ENCODE data around the gene ZNF444. TPM values are rescaled to one million over a fixed set of nuclear protein-coding genes. Genes with fewer than 3 reads are reported as not detected.
A peak's percentile ranks its signal among the peaks of the same experiment; 100 is the strongest.

Gene ZNF444
- total and polyA plus RNA-seq, 2 donors (not counting 1 experiment from before 2014, with no cell fraction given) = 24.1 to 37.7 TPM

DNA sequence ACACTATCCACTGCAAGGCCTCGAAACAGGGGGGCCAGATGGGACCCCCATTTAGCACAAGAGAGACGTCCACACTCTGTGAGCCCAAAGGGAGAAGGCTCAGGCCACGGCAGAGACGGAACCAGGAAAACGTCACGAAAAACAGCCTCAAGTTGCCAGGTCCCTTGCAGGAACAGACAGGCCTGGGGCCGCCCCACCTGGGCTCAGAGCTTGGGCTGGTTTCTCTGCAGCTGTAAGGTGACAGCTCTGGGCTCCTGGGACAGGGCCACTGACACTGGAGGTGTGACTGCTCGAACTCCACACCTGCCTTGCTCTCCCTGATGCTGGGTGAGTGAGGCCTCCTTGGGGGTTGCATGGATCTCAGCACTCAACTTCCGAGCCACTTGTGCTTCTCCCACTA, 23.2 kb upstream of the ZNF444 start:
- intact Hi-C loops (cut with micrococcal nuclease) = no loop called here
- Histone ChIP-seq H3K4me1 (ENCODE audit: control insufficient read depth in 2 of 2, insufficient read depth in 2 of 2, low read length in 2 of 2) (peaks cover 39 to 55% of the 10 kb centered on the region in 2 donors), H3K79me2 (ENCODE audit: control insufficient read depth, insufficient read depth, low read length) (peaks cover 80% of the 10 kb centered on the region), H3K36me3 (replicated peaks in 1 of 2; ENCODE audit: control extremely low read depth in 1 of 2, control insufficient read depth in 1 of 2, extremely low read depth in 1 of 2, insufficient read depth in 2 of 2, low read length in 1 of 2) (peaks cover 0 to 18% of the 10 kb centered on the region in 2 experiments), H3K27ac (ENCODE audit: low read length in 2 of 2) (no peak overlapping the region), H3K9me3 (ENCODE audit: control extremely low read depth in 1 of 3, control insufficient read depth in 2 of 3, insufficient read depth in 1 of 3, low read length in 2 of 3) (no peaks in the 10 kb centered on the region), H4K20me1 (ENCODE audit: control insufficient read depth, insufficient read depth, low read length, poor library complexity, severe bottlenecking) (peaks cover 62% of the 10 kb centered on the region), H3K4me3 (ENCODE audit: control extremely low read depth in 1 of 5, extremely low read depth in 1 of 5, insufficient read depth in 1 of 5, low read depth in 2 of 5, low read length in 4 of 5) (no peak overlapping the region), H3K4me2 (replicated peaks; ENCODE audit: low read depth, low read length, poor library complexity, severe bottlenecking) (no peak overlapping the region), H2AFZ (ENCODE audit: insufficient read depth, low read depth, low read length, poor library complexity, severe bottlenecking) (no peak overlapping the region), H3K27me3 (replicated peaks in 1 of 4; ENCODE audit: control extremely low read depth in 1 of 4, control insufficient read depth in 3 of 4, insufficient read depth in 4 of 4, low read length in 3 of 4) (no peaks in the 10 kb centered on the region), H3K9ac (ENCODE audit: low read length) (no peak overlapping the region)
- H3K27me3 Mint-ChIP-seq = no peaks in the 10 kb centered on the region
- no peak for DNase-seq
- ATAC-seq (ENCODE audit: low read depth) = no peak
- TF ChIP-seq, protein P1, sequence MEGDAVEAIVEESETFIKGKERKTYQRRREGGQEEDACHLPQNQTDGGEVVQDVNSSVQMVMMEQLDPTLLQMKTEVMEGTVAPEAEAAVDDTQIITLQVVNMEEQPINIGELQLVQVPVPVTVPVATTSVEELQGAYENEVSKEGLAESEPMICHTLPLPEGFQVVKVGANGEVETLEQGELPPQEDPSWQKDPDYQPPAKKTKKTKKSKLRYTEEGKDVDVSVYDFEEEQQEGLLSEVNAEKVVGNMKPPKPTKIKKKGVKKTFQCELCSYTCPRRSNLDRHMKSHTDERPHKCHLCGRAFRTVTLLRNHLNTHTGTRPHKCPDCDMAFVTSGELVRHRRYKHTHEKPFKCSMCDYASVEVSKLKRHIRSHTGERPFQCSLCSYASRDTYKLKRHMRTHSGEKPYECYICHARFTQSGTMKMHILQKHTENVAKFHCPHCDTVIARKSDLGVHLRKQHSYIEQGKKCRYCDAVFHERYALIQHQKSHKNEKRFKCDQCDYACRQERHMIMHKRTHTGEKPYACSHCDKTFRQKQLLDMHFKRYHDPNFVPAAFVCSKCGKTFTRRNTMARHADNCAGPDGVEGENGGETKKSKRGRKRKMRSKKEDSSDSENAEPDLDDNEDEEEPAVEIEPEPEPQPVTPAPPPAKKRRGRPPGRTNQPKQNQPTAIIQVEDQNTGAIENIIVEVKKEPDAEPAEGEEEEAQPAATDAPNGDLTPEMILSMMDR (IDR thresholded peaks at IDR 0.05) = no peak
- no peak for TF ChIP-seq EZH2 (IDR thresholded peaks at IDR 0.05; ENCODE audit: borderline replicate concordance, insufficient read depth, low read depth, low read length, poor library complexity, severe bottlenecking)
- CTCF ChIA-PET = no interaction called here
- H3K4me3 Mint-ChIP-seq = peak overlapping the region; percentile 49
- no peaks in the 10 kb centered on the region for H3K9me3 Mint-ChIP-seq (ENCODE audit: insufficient read depth)
- POLR2A ChIA-PET = no interaction called here
- peaks cover 66% of the 10 kb centered on the region for H3K4me1 Mint-ChIP-seq
- H3K27ac Mint-ChIP-seq = peak overlapping the region; percentile 96
- 86% methylated on average over 8 of the region's 9 CpGs for WGBS (ENCODE audit: insufficient coverage)

DNA sequence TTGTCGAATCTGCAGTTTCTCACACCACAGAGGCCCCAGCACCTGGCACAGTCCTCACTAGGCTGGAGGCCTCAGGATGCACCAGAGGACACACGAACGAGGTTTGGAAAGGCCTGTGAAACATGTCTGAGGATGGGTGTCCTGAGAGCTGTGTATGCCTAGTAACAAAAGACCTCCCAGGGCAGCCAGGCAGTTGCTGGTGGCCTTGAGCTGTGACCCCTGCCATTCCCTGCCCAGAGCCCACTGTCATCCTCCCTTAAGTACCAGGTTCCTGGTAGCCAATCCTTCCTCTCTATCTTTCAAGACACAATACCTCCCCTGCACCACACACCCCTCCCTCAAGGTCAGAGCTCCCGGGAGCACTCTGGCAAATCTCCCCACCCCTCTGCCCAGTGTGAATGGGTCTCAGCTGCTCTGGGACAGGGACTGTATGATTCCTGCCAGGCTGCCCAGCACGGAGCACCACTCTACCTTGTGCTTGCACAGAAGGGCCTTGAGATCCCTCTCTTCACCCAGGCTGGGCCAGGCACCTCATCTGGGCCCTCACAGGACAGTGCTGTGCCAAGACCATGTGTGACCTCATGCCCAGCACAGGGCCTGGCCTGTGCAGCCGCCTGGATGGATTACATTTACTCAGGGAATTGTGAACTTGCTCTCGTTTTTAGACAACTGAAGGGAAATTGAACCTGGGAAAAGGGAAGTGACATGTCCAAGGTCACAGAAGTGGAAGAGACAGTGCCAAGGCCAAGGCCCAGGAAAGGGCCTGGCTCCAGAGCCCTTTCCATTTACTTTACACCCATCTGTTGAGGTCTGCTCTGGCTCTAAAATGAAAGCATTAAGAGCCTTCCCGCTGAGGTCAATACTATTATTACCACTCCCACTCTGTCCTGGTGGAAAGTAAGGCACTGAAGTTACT, 22.2 kb upstream of the ZNF444 start:
- peak overlapping the region; percentile 78 for H3K9ac ChIP-seq (ENCODE audit: low read length)
- H3K79me2 ChIP-seq (ENCODE audit: control insufficient read depth, insufficient read depth, low read length) = peaks cover 70% of the 10 kb centered on the region
- no peak overlapping the region for H2AFZ ChIP-seq (ENCODE audit: insufficient read depth, low read depth, low read length, poor library complexity, severe bottlenecking)
- ChIA-PET CTCF (interaction anchor here (1.2 kb wide), 1 partner anchor 38 kb away, joined by 4 read pairs; no protein-coding TSS in a partner anchor), POLR2A (no interaction called here)
- no peaks in the 10 kb centered on the region for H3K9me3 Mint-ChIP-seq (ENCODE audit: insufficient read depth)
- H3K4me3 Mint-ChIP-seq = peak overlapping the region; percentile 94
- peaks cover 0 to 18% of the 10 kb centered on the region in 2 experiments for H3K36me3 ChIP-seq (replicated peaks in 1 of 2; ENCODE audit: control extremely low read depth in 1 of 2, control insufficient read depth in 1 of 2, extremely low read depth in 1 of 2, insufficient read depth in 2 of 2, low read length in 1 of 2)
- intact Hi-C loops (cut with micrococcal nuclease) = no loop called here
- no peaks in the 10 kb centered on the region for H3K27me3 Mint-ChIP-seq
- no peak for DNase-seq
- H3K4me1 Mint-ChIP-seq = peaks cover 55% of the 10 kb centered on the region
- peaks cover 29 to 45% of the 10 kb centered on the region in 2 donors for H3K4me1 ChIP-seq (ENCODE audit: control insufficient read depth in 2 of 2, insufficient read depth in 2 of 2, low read length in 2 of 2)
- no peak for ATAC-seq (ENCODE audit: low read depth)
- H3K27me3 ChIP-seq (replicated peaks in 1 of 4; ENCODE audit: control extremely low read depth in 1 of 4, control insufficient read depth in 3 of 4, insufficient read depth in 4 of 4, low read length in 3 of 4) = no peaks in the 10 kb centered on the region
- H4K20me1 ChIP-seq (ENCODE audit: control insufficient read depth, insufficient read depth, low read length, poor library complexity, severe bottlenecking) = peaks cover 52% of the 10 kb centered on the region
- H3K9me3 ChIP-seq (ENCODE audit: control extremely low read depth in 1 of 3, control insufficient read depth in 2 of 3, insufficient read depth in 1 of 3, low read length in 2 of 3) = no peaks in the 10 kb centered on the region
- peak overlapping the region; percentile 97 for H3K4me2 ChIP-seq (replicated peaks; ENCODE audit: low read depth, low read length, poor library complexity, severe bottlenecking)
- peak overlapping the region; percentile 23 to 94 for H3K27ac ChIP-seq (ENCODE audit: low read length in 2 of 2)
- 63% methylated on average over 5 of the region's 8 CpGs for WGBS (ENCODE audit: insufficient coverage)
- TF ChIP-seq EZH2 (IDR thresholded peaks at IDR 0.05; ENCODE audit: borderline replicate concordance, insufficient read depth, low read depth, low read length, poor library complexity, severe bottlenecking) = no peak
- TF ChIP-seq, protein P1 (IDR thresholded peaks at IDR 0.05) = no peak
- peak overlapping the region in 1 of 5 experiments; percentile 81 for H3K4me3 ChIP-seq (ENCODE audit: control extremely low read depth in 1 of 5, extremely low read depth in 1 of 5, insufficient read depth in 1 of 5, low read depth in 2 of 5, low read length in 4 of 5)
- peak overlapping the region; percentile 96 for H3K27ac Mint-ChIP-seq
